ENCODE measurements around the gene DDAH1. TPM values are rescaled to one million over a fixed set of nuclear protein-coding genes. Genes with fewer than 3 reads are reported as not detected.

Gene DDAH1
- total RNA-seq, 1 experiment from 2014 or later = 22.8 TPM

DNA sequence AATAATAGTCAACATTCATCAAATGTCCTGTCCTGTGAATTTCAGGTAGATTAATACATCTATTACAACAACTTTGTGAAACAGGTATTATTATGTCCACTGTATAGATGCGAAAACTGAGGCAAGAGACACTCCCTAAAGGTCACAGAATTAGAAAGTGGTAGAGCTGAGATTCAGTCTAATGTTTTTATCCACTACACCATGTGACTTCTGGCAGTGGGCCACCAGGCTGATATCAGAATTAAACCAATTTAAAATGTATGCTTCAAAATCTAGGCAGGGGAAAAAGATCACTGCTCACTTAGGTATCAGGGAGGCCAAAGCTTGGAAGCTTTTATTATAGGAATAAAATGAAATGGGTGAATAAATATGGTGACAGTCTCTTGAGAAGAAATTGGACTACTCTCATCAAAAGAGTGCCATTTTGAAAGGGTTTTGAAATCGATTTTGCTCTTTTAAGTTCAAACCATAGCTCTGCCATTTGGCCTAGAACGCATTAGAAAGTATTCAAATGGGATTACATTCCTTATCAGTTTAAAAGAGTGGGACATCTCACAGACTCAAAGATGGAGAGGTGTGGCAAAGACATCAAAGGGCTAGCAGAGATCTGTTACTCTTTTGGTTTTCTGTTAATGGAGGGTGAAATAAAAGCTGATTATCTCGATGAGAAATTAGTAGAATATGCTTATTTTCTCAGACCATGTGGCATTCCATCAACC lies 1.9 kb downstream of the DDAH1 start:
- Mint-ChIP-seq H3K4me3 (peak overlapping the region; percentile 64; the same call in 1 of the 2 replicates), H3K27me3 (ENCODE audit: low read depth) (peaks cover 43% of the 10 kb centered on the region), H3K36me3 (no peaks in the 10 kb centered on the region), H3K9me3 (no peaks in the 10 kb centered on the region), H3K4me1 (peaks cover 29% of the 10 kb centered on the region), H3K27ac (no peak overlapping the region)
- DNase-seq (ENCODE audit: low spot score) (no peak), ATAC-seq (no peak)
- CTCF ChIA-PET = interaction anchor here (0.5 to 2.2 kb wide), 5 partner anchors 119 to 332 kb away, joined by 3 to 11 read pairs (median 4); no protein-coding TSS in a partner anchor
- TF ChIP-seq, protein P1, sequence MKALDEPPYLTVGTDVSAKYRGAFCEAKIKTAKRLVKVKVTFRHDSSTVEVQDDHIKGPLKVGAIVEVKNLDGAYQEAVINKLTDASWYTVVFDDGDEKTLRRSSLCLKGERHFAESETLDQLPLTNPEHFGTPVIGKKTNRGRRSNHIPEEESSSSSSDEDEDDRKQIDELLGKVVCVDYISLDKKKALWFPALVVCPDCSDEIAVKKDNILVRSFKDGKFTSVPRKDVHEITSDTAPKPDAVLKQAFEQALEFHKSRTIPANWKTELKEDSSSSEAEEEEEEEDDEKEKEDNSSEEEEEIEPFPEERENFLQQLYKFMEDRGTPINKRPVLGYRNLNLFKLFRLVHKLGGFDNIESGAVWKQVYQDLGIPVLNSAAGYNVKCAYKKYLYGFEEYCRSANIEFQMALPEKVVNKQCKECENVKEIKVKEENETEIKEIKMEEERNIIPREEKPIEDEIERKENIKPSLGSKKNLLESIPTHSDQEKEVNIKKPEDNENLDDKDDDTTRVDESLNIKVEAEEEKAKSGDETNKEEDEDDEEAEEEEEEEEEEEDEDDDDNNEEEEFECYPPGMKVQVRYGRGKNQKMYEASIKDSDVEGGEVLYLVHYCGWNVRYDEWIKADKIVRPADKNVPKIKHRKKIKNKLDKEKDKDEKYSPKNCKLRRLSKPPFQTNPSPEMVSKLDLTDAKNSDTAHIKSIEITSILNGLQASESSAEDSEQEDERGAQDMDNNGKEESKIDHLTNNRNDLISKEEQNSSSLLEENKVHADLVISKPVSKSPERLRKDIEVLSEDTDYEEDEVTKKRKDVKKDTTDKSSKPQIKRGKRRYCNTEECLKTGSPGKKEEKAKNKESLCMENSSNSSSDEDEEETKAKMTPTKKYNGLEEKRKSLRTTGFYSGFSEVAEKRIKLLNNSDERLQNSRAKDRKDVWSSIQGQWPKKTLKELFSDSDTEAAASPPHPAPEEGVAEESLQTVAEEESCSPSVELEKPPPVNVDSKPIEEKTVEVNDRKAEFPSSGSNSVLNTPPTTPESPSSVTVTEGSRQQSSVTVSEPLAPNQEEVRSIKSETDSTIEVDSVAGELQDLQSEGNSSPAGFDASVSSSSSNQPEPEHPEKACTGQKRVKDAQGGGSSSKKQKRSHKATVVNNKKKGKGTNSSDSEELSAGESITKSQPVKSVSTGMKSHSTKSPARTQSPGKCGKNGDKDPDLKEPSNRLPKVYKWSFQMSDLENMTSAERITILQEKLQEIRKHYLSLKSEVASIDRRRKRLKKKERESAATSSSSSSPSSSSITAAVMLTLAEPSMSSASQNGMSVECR (CRISPR knock-in tag; IDR thresholded peaks at IDR 0.05; ENCODE audit: borderline replicate concordance) = no peak
- TF ChIP-seq NR1H2 (CRISPR knock-in tag; IDR thresholded peaks at IDR 0.05) = no peak
- TF ChIP-seq ETV6 (CRISPR knock-in tag; IDR thresholded peaks at IDR 0.05) = no peak
- TF ChIP-seq TCF7 (CRISPR knock-in tag; IDR thresholded peaks at IDR 0.05; ENCODE audit: low read depth) = no peak
- POLR2A ChIA-PET = interaction anchor here (1.1 to 1.3 kb wide), 2 partner anchors 109 to 118 kb away, joined by 3 to 5 read pairs; partner anchors contain the start of gene CCN1

DNA sequence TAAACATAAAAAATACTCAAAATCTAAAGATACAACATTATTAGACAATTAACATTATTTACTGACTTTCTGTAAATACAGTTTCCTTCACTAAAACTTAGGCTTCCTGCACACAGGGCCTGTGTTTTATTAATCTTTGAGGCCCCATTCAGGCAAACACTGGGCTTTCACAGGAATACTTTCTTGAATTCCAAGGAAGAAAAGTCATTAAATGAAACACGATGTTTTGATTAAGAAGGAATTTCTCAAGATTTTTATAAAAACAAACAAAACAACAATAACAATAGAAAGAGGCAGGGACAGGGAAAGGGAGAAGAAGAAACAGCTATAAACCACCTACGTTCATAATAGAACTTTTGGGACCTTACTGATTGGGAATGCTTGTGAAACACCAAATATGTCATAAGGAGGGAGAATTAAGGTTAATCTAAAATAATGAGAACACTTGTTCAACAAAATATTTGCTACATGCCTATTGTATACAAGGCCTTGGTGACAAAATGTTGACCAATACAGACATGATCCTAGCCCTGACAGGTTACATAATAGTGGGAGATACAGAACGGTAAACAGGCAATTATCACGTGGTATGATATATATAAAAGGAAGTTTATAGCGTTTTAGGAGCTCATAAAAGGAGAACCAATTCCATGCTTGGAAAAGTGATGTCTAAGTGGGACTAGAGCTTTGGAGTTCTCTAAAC lies 3.6 kb downstream of the DDAH1 start:
- ATAC-seq = no peak
- no peaks in the 10 kb centered on the region for H3K9me3 Mint-ChIP-seq
- no peaks in the 10 kb centered on the region for H3K36me3 Mint-ChIP-seq
- POLR2A ChIA-PET = no interaction called here
- no peak for DNase-seq (ENCODE audit: low spot score)
- H3K4me1 Mint-ChIP-seq = peaks cover 24% of the 10 kb centered on the region
- TF ChIP-seq EMX1 (CRISPR knock-in tag; IDR thresholded peaks at IDR 0.05) = no peak
- no peak for TF ChIP-seq NR1H2 (CRISPR knock-in tag; IDR thresholded peaks at IDR 0.05)
- no peak for TF ChIP-seq CREM (CRISPR knock-in tag; IDR thresholded peaks at IDR 0.05)
- CTCF ChIA-PET = interaction anchor here (1.3 kb wide), 1 partner anchor 120 kb away, joined by 3 read pairs; no protein-coding TSS in a partner anchor
- H3K27ac Mint-ChIP-seq = no peak overlapping the region
- H3K4me3 Mint-ChIP-seq = no peak overlapping the region
- H3K27me3 Mint-ChIP-seq (ENCODE audit: low read depth) = peaks cover 39% of the 10 kb centered on the region

DNA sequence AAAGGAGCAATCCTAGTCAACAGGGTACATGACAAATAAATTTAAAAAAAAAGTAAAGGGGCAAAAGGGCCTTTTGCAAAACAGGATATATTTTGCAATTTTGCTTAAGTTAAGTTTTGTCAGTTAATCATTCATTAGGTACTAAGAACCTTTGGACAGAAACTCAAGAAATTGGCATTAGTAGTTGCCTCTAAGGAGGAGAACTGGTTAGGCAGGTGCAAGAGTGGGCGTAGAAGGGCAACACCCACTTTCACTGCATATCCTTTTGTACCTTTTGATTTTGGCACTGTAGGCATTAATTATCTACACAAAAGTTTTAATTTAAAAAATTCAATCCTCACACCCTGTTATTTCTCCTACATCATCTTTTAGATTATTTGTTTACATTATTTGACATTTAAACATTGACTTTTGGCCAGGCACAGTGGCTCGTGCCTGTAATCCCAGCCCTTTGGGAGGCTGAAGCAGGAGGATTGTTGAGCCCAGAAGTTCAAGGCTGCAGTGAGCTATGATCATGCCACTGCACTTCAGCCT lies 4.3 kb downstream of the DDAH1 start:
- Mint-ChIP-seq H3K27ac (no peak overlapping the region), H3K4me1 (peaks cover 22% of the 10 kb centered on the region), H3K27me3 (ENCODE audit: low read depth) (peaks cover 31% of the 10 kb centered on the region), H3K4me3 (no peak overlapping the region), H3K36me3 (no peaks in the 10 kb centered on the region), H3K9me3 (no peaks in the 10 kb centered on the region)
- ChIA-PET POLR2A (no interaction called here), CTCF (no interaction called here)
- ATAC-seq = no peak
- TF ChIP-seq, protein P2, sequence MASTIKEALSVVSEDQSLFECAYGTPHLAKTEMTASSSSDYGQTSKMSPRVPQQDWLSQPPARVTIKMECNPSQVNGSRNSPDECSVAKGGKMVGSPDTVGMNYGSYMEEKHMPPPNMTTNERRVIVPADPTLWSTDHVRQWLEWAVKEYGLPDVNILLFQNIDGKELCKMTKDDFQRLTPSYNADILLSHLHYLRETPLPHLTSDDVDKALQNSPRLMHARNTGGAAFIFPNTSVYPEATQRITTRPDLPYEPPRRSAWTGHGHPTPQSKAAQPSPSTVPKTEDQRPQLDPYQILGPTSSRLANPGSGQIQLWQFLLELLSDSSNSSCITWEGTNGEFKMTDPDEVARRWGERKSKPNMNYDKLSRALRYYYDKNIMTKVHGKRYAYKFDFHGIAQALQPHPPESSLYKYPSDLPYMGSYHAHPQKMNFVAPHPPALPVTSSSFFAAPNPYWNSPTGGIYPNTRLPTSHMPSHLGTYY (CRISPR knock-in tag; IDR thresholded peaks at IDR 0.05) = no peak
- 0 out of 2 replicates have a peak, but pooled peaks have one; percentile 39 for TF ChIP-seq GABPB1 (CRISPR knock-in tag; IDR thresholded peaks at IDR 0.05)
- DNase-seq (ENCODE audit: low spot score) = no peak

DNA sequence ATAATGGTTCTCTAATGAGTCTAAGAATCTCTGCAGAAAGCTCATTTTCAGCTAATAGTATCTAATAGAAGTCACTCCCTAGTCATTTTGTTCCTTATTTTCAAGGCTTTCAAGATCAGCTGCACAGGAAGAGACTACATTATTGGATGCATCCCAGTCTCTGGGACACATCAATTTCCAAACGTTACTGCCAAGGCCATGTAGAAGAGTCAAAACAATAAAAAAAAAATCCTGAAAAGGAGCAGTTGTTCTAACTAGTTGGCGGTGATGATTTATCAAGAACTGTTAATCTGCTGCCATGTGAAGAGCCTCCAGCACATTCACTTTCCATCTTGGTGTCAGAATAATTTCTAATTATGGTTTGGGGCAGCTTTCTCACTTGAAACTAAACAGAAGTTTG lies 5.7 kb downstream of the DDAH1 start:
- TF ChIP-seq TEAD4 (CRISPR knock-in tag; IDR thresholded peaks at IDR 0.05) = no peak
- TF ChIP-seq, protein P3, sequence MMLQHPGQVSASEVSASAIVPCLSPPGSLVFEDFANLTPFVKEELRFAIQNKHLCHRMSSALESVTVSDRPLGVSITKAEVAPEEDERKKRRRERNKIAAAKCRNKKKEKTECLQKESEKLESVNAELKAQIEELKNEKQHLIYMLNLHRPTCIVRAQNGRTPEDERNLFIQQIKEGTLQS (CRISPR knock-in tag; conservative IDR thresholded peaks at IDR 0.05) = no peak
- TF ChIP-seq ATF1 (CRISPR knock-in tag; IDR thresholded peaks at IDR 0.05) = no peak
- TF ChIP-seq USF1 (CRISPR knock-in tag; IDR thresholded peaks at IDR 0.05) = no peak
- no peak for TF ChIP-seq ZNF263 (CRISPR knock-in tag; IDR thresholded peaks at IDR 0.05; ENCODE audit: low read depth)
- no peak for TF ChIP-seq ZNF423 (CRISPR knock-in tag; IDR thresholded peaks at IDR 0.05)
- TF ChIP-seq E2F4 (CRISPR knock-in tag; IDR thresholded peaks at IDR 0.05; ENCODE audit: borderline replicate concordance, low read depth) = no peak
- TF ChIP-seq ZNF671 (CRISPR knock-in tag; IDR thresholded peaks at IDR 0.05) = no peak
- TF ChIP-seq, protein P4, sequence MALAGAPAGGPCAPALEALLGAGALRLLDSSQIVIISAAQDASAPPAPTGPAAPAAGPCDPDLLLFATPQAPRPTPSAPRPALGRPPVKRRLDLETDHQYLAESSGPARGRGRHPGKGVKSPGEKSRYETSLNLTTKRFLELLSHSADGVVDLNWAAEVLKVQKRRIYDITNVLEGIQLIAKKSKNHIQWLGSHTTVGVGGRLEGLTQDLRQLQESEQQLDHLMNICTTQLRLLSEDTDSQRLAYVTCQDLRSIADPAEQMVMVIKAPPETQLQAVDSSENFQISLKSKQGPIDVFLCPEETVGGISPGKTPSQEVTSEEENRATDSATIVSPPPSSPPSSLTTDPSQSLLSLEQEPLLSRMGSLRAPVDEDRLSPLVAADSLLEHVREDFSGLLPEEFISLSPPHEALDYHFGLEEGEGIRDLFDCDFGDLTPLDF (CRISPR knock-in tag; IDR thresholded peaks at IDR 0.05) = no peak
- DNase-seq (ENCODE audit: low spot score) (no peak), ATAC-seq (no peak)
- Mint-ChIP-seq H3K4me1 (peaks cover 20% of the 10 kb centered on the region), H3K4me3 (no peak overlapping the region), H3K9me3 (no peaks in the 10 kb centered on the region), H3K27ac (no peak overlapping the region), H3K27me3 (ENCODE audit: low read depth) (peaks cover 22% of the 10 kb centered on the region), H3K36me3 (no peaks in the 10 kb centered on the region)
- CTCF ChIA-PET = interaction anchor here (1.5 kb wide), 1 partner anchor 43 kb away, joined by 3 read pairs; no protein-coding TSS in a partner anchor
- POLR2A ChIA-PET = no interaction called here

Data from WTC11 (cell line).